OCI-M1 (cell line): ENCODE data around the gene BCL11A.
"Not testable (repeated sequence)": the region's sequence is repeated elsewhere in the genome, so short reads cannot be mapped to it uniquely, and the experiment has no call there.

ENCODE experiments used
- DNase-seq: peaks from one replicate; lab custom pipeline; 2025; lab: John Stamatoyannopoulos, UW

Gene BCL11A

GRCh38 chr2:60432035-60432601, 121.3 kb downstream of the BCL11A start:
- no peak for DNase-seq

- no peak for DNase-seq
Observed at GRCh38 chr2:60429681-60430080, 123.8 kb downstream of the BCL11A start.

- no peak for DNase-seq
Observed at GRCh38 chr2:60426880-60427279, 126.6 kb downstream of the BCL11A start.

GRCh38 chr2:60426341-60426740, 127.1 kb downstream of the BCL11A start:
- no peak for DNase-seq

GRCh38 chr2:60424233-60424632, 129.2 kb downstream of the BCL11A start:
- no peak for DNase-seq

GRCh38 chr2:60423505-60423904, 129.9 kb downstream of the BCL11A start:
- no peak for DNase-seq

- no peak for DNase-seq
Observed at GRCh38 chr2:60422826-60423483, 130.5 kb downstream of the BCL11A start.

- not testable (repeated sequence) for DNase-seq
Observed at GRCh38 chr2:60417210-60417609, 136.2 kb downstream of the BCL11A start.

- DNase-seq: no peak
Observed at GRCh38 chr2:60416221-60417008, 137.0 kb downstream of the BCL11A start.

- DNase-seq: no peak
Observed at GRCh38 chr2:60415814-60416213, 137.6 kb downstream of the BCL11A start.

- DNase-seq: no peak
Observed at GRCh38 chr2:60414495-60415138, 138.8 kb downstream of the BCL11A start.

GRCh38 chr2:60413814-60414168, 139.7 kb downstream of the BCL11A start:
- DNase-seq: no peak

- DNase-seq: no peak
Observed at GRCh38 chr2:60413069-60413813, 140.2 kb downstream of the BCL11A start.

GRCh38 chr2:60412620-60413019, 140.8 kb downstream of the BCL11A start:
- DNase-seq: no peak

GRCh38 chr2:60412027-60412426, 141.4 kb downstream of the BCL11A start:
- DNase-seq: no peak

GRCh38 chr2:60411295-60411694, 142.2 kb downstream of the BCL11A start:
- no peak for DNase-seq

- no peak for DNase-seq
Observed at GRCh38 chr2:60410456-60411146, 142.9 kb downstream of the BCL11A start.

GRCh38 chr2:60409531-60409871, 144.0 kb downstream of the BCL11A start:
- DNase-seq: no peak

GRCh38 chr2:60408811-60409530, 144.5 kb downstream of the BCL11A start:
- DNase-seq: no peak

GRCh38 chr2:60408207-60408606, 145.2 kb downstream of the BCL11A start:
- no peak for DNase-seq

GRCh38 chr2:60407398-60407797, 146.1 kb downstream of the BCL11A start:
- no peak for DNase-seq
